ENCODE data around the gene CEP112.
"Not testable (repeated sequence)": the region's sequence is repeated elsewhere in the genome, so short reads cannot be mapped to it uniquely, and the experiment has no call there.

The CEP112 gene

GRCh38 chr17:66210208-66210574 lies 18.3 kb upstream of the CEP112 start:
- DNase-seq: no peak

DNA sequence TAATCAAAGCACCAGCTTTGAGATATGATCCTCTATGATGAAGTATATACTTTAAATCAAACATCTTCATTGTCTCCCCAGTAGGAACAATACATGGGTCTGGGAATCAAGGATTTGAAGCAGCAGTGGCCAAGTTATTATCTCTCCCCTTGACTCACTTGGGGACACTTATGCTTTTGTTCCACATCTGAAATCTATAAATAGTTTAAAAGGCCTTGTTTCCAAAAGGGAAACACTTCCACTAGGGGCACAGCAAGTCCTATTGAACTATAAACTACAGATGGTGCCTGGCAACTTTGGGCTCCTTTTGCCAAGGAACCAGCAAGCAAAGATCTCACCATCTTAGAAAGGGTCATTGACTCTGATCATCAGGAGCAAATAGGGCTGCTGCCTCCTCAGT lies 16.0 kb upstream of the CEP112 start:
- DNase-seq: no peak

GRCh38 chr17:66203274-66204015 lies 11.5 kb upstream of the CEP112 start:
- DNase-seq: no peak

DNA sequence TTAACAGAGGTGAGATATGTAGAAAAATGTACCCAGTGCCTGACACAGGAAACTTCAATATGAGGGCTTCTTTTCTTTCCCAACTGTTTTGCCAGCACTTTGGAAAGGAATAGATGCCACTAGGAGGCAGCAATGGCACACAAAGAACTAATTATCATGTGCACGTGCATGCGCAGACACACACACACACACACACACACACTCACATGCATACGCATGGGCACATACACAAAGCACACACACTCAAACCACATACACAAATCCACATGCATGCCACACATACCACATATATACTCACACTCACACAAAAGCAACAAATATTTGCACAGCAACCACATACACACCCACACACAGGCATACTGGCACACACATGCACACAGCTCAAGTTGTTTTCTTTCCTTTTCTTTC lies 8.8 kb upstream of the CEP112 start:
- DNase-seq: peak; percentile 70

- no peak for DNase-seq
Measured at GRCh38 chr17:66198242-66198641, 6.3 kb upstream of the CEP112 start.

DNA sequence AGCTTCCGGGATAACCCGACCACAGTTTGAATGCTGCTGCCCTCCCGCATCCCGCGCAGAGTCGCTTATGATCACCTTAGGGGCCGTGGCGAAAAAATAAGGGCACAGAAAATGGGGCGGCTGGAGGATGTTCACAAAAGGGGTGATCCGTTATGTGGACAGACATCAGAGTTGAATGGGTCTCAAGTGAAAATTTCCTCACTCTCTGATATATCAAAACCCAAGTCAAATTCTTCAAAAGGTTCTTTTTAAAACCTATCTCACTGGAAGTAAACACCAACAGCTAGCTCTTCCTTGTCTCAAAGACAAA lies 400 bp upstream of the CEP112 start:
- DNase-seq: no peak

GRCh38 chr17:66190738-66191592 lies 968 bp downstream of the CEP112 start:
- no peak for DNase-seq

DNA sequence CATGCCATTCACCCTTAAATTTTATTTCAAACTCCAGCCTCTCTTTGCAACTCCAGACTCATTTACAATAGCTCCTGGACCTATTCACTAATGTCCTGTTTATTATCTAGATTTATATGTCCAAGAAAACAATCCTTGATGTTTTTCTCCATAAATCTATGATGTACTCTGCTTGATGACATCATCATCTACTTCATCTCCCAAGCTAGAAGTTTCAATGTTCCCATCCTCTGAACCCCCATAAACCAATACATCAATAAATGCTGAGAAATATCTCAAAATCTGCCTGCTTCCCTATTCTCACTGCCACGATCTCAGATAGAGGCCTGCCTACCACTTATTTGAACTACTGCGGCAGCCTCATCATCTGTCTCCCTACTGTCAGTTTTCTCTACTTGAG lies 4.2 kb downstream of the CEP112 start:
- DNase-seq: no peak

DNA sequence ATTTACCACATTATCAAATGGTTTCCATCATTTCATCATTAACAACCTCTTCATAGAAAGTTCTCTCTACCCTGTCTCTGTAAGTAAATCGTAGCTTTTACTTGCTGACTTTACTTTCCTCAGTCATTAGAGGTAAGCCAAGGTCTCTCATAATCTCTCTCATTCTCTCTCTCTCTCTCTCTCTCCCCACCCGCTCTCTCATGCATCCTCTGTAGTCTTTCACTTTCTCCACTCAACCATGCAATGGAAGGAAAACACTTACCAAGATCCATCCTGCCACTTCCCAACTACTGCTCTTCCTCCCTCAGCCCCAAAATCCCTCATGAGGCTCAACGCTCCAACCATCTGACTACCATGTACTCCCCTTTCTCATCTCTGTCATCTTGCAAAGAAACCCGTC lies 6.1 kb downstream of the CEP112 start:
- DNase-seq: no peak

DNA sequence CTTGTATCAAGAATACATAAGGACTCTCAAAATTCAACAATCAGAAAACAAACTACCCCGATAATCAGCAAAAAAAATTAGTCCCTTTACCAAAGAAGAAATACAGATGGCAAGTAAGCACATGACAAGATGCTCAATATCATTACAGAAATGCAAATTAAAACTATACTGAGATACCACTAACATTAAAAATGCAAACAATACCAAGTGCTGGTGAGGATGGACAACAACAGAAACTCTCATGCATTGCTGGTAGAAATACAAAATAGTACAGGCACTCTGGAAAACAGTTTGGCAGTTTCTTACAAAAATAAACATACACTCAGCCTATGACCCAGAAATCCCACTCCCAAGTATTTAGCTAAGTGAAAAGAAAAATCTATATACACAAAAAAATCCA lies 7.5 kb downstream of the CEP112 start:
- no peak for DNase-seq

DNA sequence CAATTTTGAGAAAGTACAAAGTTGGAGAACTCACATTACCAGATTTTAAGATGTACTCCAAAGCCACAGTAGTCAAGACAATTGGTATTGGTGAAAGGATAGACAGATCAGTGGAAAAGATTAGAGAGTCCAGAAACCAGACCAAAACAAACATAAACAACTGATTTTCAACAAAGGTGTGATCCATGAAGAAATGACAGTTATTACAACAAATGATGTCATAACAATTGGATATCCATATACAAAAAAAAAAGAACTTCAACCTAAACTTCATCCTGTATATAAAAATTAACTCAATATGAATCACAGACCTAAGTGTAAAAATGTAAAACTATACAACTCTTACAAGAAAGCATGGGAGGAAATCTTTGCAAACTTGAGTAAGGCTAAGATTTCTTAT lies 8.4 kb downstream of the CEP112 start:
- no peak for DNase-seq

DNA sequence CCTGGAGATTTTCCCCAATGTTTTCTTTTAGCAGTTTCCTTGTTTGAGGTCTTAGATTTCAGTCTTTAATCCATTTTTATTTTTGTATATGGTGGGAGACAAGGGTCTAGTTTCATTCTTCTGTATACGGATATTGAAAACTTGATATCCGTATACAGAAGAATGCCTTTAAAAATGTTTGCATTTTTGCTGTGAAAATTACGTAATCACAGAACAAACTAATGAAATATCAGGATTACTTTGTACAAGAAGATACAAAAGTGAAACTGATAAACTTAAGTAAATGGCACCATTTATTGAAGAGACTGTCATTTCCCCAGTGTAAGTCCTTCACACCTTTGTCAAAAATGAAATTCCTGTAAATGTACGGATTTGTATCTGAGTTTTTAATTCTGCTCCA lies 13.3 kb downstream of the CEP112 start:
- no peak for DNase-seq

DNA sequence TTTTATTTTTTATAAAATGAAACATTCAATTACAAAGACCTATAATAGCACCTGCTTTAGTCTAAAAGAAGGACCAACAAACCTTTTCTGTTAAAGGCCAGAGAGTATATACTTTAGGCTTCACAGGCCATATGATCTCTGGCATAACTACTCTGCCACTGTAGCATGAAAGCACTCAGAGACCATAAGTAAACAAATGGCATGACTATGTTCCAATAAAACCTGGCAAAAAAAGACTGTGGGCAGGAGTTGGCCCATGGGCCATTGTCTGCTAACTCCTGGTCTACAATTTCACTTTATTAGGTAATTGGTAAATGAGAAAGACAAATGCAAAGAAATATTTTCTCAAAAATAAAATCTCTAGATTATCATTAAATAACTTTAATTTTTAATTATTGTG lies 14.9 kb downstream of the CEP112 start:
- DNase-seq: no peak

- no peak for DNase-seq
Measured at GRCh38 chr17:66175892-66176291, 16.0 kb downstream of the CEP112 start.

GRCh38 chr17:66172691-66173223 lies 19.2 kb downstream of the CEP112 start:
- no peak for DNase-seq

DNA sequence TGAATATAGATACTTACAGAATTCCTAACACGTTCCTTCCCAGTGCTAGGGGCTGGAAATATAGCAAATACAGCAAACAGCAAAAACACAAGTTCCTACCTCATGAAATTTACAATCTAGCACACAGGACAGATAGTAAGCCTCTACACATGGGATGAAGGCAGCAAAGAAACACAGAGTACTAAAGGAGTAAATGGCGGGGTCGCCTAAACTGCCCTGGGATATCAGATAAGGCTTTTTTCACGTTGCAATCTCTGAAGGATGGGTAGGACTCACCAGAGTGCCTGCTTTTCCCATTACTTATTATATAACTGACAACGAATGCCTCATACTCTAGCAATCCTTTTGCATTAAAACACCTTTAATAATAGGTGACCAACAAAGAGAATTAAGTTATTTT lies 19.8 kb downstream of the CEP112 start:
- DNase-seq: no peak

GRCh38 chr17:66171692-66172091 lies 20.2 kb downstream of the CEP112 start:
- DNase-seq: no peak

DNA sequence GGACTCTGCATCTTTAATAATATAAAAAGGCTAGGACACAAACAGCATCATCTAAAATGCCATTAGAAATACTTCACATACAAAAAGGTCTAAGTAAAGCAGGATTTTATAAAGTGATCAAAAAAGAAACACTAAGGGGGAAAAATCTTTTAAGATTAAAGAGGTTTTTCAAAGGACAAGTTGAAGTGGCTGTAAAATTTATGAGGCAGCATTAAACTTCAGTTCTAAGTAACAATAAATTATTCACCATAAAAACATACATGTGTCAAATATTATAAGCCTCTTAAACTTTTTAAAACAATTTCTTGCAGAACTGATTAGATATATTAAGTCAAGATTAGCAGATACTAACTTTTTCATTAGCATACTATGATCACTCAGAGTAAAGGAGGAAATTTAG lies 20.8 kb downstream of the CEP112 start:
- DNase-seq: no peak

GRCh38 chr17:66169839-66170238 lies 22.1 kb downstream of the CEP112 start:
- DNase-seq: no peak

- DNase-seq: no peak
Measured at GRCh38 chr17:66167189-66167815, 24.6 kb downstream of the CEP112 start.

DNA sequence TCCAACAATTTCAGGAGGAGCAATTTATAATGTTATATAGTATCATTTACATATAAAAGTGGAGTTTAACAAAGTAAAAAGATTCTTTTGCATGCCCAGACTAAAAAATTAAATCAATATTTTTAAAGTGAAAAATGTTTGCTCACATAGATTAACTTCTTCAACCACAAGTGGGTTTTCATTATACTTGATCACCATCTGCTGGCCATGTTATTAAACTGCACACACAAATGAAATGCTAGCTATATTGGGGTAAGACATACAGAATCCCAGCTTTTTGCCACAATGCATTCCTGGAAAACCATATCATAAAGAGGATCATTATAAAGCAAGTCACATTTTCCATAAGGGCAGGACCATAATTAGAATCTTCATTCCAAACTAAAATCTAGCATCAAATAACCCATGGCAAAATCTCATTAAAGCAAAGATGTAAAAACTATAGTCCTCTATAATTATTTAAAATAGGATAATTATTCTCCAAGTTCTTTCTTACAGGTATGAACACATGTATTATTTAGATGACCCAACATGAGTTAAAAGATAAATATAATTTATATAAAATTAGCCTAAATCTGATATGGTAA lies 26.3 kb downstream of the CEP112 start:
- DNase-seq: peak; percentile 9

- not testable (repeated sequence) for DNase-seq
Measured at GRCh38 chr17:66155055-66155454, 36.9 kb downstream of the CEP112 start.

GRCh38 chr17:66152756-66153155 lies 39.2 kb downstream of the CEP112 start:
- DNase-seq: no peak

GRCh38 chr17:66150708-66151107 lies 41.2 kb downstream of the CEP112 start:
- no peak for DNase-seq
